Measurements from ENCODE around the gene RPL27.
"Not testable (repeated sequence)": the region's sequence is repeated elsewhere in the genome, so short reads cannot be mapped to it uniquely, and the experiment has no call there.

The RPL27 gene

DNA sequence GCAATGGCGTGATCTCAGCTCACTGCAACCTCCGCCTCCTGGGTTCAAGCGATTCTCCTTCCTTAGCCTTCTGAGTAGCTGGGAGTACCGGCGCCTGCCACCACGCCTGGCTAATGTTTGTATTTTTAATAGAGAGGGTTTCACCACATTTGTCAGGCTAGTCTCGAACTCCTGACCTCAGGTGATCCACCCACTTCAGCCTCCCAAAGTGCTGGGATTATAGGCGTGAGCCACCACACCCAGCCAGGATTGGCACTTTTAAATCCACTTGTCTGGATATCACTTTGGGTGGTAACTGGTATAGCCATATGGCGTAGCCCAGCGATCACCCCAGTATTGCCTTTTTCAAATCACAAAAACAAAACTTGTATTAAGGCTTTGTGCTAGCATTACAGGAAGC is 4.3 kb upstream of the RPL27 start:
- not testable (repeated sequence) for DNase-seq

DNA sequence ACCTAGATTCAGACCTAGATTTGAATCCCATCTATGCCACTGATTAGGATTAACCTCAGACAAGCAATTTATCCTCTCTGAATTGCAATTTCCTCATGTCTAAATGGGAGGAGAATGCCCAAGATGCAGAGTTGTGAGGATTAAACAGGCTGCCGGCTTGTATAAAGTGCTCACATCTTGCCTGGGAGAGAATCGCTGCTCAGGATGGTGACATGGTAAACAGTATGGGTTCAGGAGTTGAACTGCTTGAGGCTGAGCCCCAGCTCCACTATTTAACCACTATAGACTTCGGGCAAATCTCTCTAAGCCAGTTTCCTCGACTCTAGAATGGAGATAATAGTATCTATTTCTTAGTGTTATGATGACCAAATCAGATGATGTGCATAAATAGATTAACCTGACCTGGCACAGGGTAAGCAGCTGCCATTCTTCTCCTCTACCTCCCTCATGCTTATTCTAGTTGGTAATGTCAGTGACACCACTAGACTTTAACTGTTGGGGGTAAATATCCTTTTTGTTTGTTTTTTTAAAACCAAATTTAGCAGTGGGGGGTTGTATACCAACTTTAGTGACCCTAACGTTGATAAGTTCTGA is 732 bp upstream of the RPL27 start:
- DNase-seq: no peak

DNA sequence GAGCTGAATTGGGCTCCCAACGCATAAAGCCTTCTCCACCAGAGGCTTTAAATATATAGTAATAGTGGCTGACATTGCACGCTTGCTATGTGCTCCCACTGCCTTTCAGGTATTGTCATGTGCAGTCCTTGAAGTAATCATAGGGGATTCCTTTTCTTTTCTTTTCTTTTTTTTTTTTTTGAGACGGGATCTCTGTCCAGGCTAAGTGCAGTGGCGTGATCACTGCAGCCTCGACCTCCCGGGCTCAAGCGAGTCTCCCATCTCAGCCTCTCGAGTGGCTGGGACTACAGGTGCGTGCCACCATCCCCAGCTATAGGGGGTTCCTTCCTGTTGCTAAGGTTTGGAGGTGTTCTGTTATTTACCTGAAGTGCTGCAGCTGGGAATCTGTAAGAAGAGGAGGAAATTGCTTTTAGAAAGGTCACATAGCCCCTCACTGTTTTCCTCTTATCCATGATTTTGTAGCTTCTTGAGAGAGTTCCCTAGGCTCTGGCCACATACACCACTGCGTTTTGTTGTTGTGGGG is 845 bp downstream of the RPL27 start:
- no peak for DNase-seq

DNA sequence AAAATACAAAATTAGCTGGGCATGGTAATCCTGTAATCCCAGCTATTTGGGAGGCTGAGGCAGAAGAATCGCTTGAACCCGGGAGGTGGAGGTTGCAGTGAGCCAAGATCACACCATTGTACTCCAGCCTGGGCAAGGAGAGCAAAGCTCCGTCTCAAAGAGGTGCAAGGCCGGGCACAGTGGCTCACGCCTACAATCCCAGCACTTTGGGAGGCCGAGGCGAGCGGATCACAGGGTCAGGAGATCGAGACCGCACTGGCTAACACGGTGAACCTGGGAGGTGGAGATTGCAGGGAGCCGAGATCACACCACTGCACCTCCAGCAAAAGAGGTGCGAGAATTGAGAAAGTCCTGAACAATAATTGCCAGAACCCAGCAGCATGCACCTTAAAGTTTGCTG is 2.7 kb downstream of the RPL27 start:
- DNase-seq: not testable (repeated sequence)

DNA sequence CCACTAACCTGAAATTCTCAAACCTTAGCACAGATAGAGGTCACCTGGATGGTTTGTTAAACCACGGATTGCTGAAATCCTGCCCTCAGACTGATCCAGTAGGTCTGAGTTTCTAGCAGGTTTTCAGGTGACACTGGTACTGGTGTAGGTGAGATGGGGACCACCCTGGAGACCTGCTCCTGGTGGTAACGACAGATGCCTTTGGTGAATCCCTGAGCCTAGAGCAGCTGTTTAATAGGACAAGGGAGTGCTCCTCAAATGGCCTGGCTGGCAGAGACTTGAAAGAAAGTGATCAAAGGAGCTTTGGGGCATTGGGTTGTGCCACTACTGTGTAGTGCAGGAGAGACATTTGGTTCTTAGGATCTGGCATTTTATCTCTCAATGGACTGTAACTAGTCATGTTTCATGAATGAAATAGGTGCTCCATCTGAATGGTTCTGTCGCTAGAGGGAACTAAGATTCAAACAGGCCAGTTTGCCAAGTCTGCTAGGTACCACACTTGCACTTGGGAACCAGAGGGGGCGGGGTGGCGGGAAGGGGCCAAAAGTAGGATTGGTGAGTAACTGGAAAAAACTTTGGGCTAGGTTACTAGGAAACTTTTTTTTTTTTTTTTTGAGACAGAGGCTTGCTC is 5.4 kb downstream of the RPL27 start:
- DNase-seq: no peak

DNA sequence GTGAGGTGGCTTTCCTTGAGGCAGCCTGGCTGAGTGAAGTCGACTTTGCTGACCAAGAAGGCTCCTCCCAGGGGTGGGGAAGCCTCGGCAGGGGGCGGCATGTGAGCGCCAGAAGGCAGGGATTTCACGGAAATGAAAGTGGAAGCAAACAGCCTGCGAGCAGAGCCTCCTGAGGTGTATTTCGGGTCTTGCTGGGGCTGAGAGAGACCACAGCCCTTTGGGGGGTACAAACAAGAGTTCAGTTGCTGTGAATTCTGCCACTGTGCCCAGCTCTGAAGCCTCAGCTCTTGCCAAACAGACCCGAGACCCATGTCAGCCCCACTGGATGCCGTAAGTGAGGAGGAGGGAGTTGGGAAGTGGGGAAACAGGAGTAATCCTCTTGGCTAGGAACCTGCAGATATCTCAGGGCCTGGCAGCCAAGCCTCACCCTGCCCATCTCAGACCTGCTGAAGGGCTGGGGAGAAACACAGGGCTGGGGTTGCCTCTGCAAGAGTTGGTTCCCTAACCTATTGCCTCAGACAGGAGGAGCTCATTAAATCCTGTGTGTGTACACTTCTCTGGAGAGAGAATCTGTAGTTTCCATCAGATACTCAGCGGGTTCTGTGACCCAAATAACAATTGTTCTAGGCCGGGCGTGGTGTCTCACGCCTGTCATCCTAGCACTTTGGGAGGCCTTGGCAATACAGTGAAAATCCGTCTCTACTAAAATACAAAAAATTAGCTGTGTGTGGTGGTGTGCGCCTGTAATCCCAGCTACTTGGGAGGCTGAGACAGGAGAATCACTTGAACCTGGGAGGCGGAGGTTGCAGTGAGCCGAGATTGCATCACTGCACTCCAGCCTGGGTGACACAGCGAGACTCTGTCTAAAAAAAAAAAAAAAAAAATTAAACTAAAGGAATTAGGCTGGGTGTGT is 8.7 kb downstream of the RPL27 start, which contains the start of gene IFI35:
Gene IFI35, plus strand, starts transcription at position 146 of the 913 bp plus-strand sequence. Its CDS starts 164 bp downstream, at position 310.
- no peak for DNase-seq

DNA sequence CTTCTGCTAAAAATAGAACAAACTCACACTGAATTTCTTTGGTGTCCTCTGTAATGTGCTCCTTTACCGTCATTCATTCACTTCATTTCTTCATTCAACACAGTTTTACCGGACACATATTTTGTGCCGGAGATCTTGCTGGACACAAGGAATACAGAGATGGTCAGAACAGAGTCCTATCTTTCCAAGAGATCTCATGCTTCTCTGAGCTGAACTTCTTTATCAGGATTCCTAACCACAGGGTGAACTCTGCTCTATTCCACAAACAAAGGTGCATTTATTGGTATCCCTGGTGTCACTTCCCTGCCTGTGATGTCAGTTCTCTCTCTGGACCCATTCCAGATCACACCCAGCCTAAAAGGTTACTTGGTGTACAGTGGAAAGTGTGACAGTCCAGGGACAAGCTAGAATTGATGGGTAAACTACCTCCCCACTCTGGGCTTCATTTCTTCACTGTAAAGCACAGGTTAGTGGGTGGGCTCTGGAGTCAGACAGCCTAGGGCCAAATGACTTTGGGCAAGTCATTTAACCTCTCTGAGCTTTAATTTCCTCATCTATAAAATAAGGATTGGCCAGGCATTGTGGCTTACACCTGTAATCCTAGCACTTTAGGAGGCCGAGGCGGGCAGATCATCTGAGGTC is 12.6 kb downstream of the RPL27 start:
- no peak for DNase-seq

DNA sequence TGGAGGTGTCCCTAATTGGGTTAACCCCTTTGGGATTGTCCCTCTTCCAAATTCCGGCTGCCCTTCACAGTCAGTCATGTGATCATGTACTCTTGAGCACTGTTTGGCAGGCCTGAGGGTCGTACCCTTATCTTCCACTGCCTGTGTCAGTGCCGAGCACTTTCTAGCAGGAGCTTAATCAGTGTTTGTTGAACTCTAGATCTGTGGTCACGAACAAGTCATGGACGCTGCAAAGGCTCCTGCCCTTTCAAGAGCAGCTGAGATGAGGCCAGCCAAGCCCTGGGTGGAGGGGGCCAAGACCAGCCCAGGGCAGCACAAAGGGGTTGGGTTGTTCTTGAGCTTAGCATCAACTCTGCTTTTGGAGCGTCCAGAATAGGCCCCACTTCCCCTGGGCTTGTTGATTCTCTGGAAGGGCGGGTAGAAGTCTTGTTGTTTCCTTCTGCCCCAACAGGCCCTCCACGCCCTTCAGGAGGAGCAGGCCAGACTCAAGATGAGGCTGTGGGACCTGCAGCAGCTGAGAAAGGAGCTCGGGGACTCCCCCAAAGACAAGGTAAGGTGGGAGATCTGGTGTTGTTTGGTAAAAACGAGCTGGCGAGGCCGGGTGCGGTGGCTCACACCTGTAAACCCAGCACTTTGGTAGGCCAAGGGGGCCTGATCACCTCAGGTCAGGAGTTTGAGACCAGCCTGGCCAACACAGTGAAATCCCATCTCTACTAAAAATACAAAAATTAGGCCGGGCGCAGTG is 13.7 kb downstream of the RPL27 start:
- no peak for DNase-seq

DNA sequence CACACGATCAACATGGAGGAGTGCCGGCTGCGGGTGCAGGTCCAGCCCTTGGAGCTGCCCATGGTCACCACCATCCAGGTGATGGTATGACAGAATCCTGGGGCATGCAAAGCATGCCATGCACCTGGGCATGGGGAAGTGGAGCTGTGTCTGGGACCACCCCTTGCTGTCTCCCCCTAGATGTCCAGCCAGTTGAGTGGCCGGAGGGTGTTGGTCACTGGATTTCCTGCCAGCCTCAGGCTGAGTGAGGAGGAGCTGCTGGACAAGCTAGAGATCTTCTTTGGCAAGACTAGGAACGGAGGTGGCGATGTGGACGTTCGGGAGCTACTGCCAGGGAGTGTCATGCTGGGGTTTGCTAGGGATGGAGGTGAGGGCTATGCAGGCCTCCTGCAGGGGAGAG is 15.1 kb downstream of the RPL27 start:
- DNase-seq: no peak

DNA sequence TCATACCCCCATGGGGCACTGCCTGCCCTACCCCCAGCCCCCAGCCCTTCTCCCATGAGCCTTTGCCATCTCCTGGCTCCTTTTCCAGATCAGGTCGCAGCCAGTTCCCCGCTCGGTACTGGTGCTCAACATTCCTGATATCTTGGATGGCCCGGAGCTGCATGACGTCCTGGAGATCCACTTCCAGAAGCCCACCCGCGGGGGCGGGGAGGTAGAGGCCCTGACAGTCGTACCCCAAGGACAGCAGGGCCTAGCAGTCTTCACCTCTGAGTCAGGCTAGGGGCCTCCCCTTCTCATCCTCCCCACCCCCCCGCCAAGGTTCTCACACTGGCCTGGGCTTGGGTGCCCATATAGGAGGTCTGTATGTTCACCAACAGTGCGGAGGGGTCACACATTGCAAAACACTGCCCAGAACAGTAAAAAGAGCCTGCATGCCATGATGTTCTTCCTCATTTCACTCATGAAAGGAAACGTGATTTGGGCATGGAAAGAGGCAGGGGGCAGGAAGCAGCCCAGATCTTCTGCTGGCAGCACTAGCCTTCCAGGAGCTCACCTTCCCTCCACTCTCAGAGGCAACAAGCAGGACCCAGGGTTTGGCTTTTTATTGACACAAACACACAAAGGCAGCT is 15.9 kb downstream of the RPL27 start:
- DNase-seq: no peak

DNA sequence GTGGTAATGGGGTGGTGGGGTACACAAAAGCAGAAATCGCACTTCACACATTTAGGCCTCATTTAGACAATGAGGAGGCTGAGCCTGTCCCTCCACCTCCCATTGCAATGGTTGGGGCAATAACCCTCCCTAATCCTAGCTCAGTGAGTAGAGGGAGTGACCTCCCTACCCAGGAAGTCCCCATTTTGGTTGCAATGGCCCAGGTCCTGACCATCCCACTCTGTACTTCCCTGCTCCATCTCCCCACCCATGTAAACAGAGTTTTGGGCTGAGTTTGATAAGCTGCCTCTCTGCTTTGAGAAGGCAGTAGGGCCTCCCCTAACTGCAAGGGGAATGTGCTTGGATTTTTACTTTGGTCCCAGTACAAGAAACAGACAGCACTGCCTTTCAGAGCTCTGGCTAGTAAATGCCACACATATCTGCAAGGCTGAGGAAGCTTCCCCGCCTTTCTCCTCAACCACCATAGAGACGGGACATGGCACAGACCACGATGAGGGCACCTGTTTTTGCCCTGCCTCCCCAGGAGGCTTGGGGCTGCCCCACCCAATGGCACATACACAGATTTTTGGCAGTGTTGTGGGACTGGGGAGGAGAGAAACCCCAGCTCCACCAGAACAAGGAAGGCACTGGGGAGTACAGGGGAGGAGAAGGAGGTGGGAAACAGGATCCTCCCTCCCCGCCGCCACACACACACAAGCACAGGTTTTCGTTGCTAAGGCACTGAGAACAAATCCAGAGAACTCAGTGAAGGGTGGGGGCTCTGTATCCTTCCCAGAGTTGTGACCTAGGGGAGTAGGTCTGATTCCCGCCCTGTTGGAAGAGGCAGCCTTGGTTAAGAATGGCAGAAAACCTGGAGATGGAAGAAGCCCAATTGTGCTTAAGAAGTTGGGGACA is 16.7 kb downstream of the RPL27 start:
- no peak for DNase-seq

DNA sequence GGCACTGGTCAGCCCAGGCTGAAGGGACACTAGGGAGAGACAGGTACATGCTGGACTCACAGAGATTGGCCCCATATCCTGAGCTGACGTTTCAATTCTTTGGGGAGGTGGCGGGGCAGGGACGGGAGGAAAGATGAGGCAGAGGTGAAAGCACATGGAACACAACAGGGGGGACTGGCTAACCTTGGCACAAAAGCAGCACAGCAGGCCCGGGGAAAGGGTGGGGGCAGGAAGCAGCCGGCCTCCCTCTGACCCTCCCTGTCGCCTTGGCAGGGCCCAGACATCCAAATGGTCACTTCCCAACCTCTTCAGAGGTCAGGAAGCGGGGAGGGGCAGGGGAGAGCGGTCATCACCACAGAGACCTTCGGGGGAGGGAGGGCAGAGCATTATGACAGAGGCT is 17.4 kb downstream of the RPL27 start:
- DNase-seq: no peak

DNA sequence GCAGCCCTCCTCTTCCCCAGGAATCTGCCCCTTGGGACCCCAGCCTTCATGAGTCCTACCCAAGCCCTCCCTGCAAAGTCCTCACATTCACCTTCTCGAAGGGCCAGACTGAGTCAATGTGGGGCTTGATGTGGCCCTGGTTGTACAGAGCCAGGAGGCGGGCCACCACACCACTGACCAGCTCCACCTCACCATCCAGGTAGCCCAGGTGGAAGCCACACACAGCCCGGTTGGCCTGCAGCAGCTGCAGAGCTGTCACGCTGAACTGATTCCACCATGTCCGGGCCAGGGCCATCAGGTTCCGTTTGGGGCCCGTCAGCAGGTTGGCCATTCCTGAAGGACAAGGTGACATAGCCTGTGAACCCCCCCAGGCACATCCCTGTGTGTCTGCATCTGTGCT is 18.0 kb downstream of the RPL27 start:
- no peak for DNase-seq

DNA sequence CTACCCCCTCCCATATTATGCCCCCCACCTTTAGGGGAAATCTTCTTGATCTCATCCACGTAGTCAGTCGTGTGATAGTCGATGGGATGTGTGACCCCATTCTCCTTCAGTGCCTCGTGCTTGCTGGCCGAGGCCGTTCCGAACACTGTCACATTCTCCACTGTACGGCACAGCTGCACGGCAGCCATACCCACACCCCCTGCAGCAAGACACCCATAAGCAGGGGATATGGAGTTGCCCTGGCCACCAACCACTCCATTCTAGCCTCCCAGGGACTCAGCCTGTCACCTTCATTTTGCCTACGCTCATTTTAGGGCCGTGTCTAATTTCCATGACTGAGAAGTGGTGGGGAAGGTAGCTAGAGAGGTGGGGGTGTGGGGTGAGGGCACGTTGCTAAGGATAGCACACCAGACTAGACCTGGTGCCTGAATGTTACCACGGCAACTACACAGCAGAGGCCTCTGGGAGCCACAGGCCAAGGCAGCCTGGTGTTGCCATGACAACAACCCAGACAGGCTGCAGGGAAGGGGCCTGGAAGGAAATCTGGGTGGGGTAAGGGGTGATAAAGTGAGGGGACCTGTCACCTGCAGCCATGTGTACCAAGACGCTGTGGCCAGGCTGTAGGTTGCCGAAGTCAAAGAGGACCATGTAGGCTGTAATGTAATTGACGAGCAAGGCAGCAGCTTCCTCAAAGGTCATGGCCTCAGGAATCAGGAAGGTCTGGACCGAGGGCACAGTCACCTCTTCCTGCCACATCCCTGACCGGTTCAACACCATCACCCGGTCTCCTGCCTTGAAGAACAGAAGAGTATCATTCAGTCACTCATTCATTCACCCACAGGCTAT is 20.0 kb downstream of the RPL27 start:
- no peak for DNase-seq

DNA sequence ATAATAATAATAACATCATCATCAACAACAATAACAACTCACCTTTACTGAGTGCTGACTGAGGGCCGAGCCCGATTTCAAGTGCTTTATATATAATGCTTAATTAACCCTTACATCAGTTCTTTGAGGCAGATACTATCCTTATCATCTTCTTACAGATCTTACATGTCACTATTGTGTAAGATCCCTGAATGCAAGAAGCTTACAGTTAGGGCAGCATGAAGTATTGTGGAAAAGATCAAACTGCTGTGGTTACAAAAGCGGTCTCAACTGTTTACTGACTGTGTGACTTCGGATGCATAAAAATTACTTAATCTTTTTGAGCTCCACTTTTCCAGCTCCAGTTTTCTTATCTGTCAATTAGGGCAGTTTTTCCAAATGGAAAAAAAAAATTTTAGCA is 20.7 kb downstream of the RPL27 start:
- no peak for DNase-seq

DNA sequence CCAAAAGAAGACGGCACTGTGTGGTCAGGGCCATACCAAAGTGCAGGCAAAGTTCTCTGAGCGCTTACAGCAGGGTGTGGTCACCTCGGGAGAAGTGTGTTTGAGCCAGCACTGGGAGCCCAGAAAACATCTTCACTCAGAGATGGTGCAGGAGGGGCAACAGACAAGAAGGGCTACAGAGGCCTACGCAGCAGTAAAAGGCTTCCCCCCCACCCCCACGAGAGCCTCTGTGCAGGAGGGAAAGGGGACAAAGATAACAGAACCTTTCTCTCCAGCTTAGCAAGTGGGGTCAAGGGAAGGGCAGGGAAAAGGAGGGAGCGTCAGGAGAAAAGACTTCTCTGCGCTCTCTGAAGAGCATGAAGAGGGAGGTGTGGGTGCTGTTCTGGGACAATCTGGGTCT is 21.2 kb downstream of the RPL27 start:
- no peak for DNase-seq

DNA sequence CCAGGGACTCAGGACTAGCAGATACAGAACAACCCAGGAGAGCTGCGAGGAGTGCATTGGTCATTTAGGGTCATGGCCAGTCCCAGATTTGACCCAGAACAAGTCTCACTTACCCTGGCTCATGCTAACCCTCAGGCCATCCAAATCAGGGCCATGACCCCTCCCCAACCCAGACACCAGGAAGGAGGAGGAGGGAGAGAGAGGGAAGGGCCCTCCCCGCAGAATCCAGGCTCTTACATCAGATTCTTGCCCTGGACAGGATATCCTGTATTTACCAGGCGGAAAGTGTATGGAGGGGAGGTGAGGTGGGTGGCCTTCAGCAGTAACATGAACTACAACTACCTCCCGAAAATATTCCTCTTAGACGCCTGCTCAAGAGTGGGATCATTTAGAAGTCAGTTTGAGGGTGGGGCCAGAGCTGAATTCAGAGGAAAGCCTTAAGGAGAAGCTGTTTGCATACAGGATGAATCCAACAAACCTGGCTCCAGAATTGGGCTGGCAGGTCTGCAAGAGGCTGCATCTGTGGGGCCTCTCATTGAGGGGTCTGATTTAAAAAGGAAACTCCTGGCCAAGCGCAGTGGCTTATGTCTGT is 21.9 kb downstream of the RPL27 start:
- DNase-seq: no peak

DNA sequence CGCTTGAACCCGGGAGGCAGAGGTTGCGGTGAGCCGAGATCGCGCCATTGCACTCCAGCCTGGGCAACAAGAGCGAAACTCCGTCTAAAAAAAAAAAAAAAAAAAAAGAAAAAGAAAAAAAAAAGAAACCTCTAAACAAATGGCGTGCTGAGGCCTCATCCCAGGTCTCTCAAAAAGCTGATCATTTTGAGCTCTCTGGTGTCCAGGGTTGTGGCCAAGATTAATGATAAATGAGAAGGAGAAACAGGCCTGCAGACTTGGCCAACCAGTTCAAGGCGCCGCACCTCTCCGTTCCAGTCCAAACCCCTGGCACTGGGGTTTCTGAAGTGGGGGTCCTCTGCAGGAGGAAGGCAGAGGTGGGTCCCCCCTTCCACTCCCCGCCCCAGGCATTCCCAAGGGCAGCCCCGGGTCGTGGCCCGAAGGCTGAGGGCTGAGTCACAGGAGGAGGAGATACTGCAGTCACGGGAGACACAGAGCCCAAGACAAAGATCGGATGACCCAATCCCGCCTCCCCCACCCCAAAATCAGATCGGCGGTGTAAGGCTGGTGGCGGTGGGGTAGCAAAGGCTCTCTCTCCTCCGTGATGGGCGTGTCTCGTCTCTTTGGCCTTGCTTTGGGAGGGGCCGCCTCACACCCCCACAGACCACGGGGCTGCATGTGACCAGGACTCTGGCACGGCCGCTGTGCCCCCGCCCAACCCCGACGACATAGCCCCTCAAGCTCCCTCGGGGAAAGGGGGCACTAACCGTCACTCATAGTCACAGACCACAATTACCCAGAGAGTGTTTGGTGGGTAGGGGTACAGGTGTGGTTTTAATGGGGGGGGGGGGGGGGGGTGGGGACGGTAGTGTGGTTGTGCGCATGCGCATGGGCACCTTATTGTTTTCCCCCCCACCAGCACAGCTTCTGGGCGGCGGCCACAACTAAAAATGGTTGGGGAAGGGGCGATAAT is 22.8 kb downstream of the RPL27 start:
- DNase-seq: peak in 1 of 2 experiments; percentile 56
